NCI-H146 (cell line): ENCODE measurements around the gene NTF3.
"Not testable (repeated sequence)": the region's sequence is repeated elsewhere in the genome, so short reads cannot be mapped to it uniquely, and the experiment has no call there.

Source experiments
- DNase-seq: peaks from one replicate; lab custom pipeline; 2025; lab: John Stamatoyannopoulos, UW

The NTF3 gene

GRCh38 chr12:5534426-5535199 is 102.7 kb downstream of the NTF3 start:
- DNase-seq, result no peak

GRCh38 chr12:5535541-5535940 is 103.6 kb downstream of the NTF3 start:
- DNase-seq, result no peak

- DNase-seq, result not testable (repeated sequence)
Measured at GRCh38 chr12:5537026-5537615, 105.2 kb downstream of the NTF3 start.

GRCh38 chr12:5537771-5538170 is 105.9 kb downstream of the NTF3 start:
- DNase-seq, result no peak
